Activated CD8-positive, alpha-beta memory T cell treated with anti-CD3 and anti-CD28 coated beads, Interleukin-2, amount 50 U/mL, for 4 hours (primary cell): ENCODE results near the gene CDC42EP1.
"Not testable (repeated sequence)": the region's sequence is repeated elsewhere in the genome, so short reads cannot be mapped to it uniquely, and the experiment has no call there.

ENCODE experiments used
- DNase-seq: peaks from one replicate; pipeline ENCODE4 v3.0.0-alpha.2; 2020

CDC42EP1 gene

DNA sequence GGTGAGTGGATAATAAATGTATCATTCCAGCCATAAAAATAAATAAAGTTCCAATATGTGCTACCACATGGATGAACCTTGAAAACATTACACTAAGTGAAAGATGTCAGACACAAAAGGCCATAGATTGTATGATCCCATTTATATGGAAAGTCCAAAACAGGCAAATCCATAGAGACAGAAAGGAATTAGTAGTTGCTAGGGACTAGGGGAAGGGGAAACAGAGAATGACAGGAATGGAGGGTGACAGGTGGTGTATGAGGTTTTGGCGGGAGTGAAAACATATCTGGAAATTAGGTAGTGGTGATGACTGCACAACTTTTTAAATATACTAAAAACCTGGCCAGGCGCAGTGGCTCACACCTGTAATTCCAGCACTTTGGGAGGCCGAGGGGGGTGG is 25.8 kb upstream of the CDC42EP1 start:
- no peak for DNase-seq

DNA sequence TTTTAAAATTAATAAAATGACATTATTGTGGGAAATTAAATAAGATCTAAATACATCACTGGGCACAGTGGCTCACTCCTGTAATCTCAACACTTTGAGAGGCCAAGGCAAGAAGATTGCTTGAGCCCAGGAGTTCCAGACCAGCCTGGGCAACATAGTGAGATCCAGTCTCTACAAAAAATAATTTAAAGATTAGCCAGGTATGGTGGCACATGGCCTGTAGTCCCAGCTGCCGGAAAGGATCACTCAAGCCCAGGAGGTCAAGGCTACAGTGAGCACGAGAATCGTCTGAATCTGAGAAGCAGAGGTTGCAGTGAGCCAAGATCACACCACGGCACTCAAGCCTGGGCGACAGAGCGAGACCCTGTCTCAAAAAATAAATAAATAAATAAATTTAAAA is 25.1 kb upstream of the CDC42EP1 start:
- DNase-seq: no peak

DNA sequence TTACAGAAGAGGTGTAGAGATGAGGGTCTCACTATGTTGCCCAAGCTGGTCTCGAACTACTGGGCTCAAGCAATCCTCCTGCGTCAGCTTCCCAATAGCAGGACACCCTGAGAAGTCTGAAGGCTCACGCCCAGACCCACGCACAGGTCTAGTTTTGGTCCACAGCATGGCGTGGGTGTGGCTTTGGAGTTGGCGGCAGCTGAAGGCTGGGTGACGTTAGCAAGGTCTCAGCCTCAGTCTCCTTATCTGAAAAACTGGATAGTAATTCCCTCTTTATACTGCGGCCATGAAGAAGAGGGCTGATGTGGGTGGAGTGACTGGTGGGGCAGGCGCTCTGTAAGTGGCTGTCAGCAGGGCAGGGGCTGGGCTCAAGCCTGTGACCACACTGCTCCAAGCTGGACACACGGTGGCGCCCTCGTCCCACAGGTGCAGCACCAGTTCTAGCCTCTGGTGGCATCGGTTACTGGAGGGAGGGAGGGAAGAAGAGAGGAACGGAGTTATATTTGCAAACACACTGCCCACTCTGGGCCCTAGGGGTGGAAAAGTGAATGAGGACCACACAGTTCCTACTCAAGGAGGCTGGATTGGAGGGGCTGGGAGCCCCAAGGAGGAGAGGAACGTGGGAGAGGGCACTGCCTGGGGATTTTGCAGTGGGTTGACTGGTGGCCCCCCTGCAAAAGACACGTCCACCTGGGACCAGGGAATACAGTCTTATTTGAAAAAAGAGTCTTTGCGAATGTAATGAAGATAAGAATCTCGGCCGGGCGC is 21.5 kb upstream of the CDC42EP1 start:
- peak; percentile 89 for DNase-seq

DNA sequence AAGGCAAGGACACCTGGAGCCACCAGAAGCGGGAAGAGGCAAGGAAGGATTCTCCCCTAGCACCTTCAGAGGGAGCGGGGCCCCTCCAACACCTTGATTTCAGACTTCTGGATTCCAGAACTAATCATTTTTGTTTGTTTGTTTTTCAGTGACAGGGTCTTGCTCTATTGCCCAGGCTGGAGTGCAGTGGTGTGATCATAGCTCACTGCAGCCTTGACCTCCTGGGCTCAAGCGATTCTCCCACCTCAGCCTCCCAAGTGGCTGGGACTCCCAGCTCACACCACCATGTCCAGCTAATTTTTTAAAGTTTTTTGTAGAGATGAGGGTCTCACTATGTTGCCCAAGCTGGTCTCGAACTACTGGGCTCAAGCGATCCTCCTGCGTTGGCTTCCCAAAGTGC is 20.5 kb upstream of the CDC42EP1 start:
- not testable (repeated sequence) for DNase-seq

DNA sequence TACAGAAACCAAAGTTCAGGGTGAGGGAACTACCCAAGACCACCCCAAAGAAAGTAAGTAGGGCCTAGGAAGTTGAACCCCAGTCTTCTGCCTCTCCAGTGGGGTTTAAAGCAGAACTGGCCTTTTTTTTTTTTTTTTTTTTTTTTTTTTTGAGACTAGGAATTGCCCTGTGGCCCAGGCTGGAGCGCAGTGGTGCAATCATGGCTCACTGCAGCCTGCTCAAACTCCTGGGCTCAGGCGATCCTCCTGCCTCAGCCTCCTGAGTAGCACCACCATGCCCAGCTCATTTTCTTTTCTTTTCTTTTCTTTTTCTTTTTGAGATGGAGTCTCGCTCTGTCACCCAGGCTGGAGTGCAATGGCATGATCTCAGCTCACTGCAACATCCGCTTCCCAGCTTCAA is 17.9 kb upstream of the CDC42EP1 start:
- DNase-seq: not testable (repeated sequence)

GRCh38 chr22:37542959-37543358 is 17.3 kb upstream of the CDC42EP1 start:
- no peak for DNase-seq

GRCh38 chr22:37544955-37545702 is 15.2 kb upstream of the CDC42EP1 start:
- DNase-seq: peak; percentile 50

DNA sequence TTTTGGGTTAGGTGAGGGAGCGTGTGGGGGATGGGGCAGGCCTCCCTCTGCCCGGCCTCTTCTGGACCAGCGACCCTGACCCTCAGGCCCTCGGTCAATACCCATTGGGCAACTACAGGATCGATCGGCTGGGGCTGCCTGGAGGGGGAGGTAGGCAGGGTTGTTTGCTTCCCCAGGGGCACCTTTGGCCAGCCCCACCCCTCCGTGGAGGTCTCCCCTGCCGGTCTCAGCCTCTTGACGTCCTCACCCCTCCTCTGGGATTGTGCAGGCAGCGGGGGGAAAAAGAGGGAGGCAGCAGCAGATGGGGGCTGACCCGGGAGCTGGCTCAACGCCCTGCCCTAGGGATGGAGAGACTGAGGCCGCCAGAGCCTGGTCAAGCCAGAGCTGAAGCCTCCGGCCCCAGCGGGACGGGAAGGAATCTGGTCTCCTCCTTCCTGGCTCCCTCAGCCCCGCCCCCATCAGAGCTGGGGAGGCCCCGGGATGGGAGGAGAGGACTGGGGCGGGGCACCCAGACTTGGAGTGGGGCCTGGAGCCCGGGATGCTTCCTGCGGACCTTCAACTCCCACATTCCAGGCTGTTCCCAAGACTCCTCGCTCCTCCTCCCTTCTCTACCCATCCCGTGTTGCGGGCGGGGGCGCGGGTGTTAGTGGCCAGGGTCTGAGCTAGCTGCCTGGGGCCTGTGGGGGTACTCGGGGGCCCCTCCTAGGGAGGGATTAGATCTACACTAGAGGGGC is 14.4 kb upstream of the CDC42EP1 start:
- no peak for DNase-seq

DNA sequence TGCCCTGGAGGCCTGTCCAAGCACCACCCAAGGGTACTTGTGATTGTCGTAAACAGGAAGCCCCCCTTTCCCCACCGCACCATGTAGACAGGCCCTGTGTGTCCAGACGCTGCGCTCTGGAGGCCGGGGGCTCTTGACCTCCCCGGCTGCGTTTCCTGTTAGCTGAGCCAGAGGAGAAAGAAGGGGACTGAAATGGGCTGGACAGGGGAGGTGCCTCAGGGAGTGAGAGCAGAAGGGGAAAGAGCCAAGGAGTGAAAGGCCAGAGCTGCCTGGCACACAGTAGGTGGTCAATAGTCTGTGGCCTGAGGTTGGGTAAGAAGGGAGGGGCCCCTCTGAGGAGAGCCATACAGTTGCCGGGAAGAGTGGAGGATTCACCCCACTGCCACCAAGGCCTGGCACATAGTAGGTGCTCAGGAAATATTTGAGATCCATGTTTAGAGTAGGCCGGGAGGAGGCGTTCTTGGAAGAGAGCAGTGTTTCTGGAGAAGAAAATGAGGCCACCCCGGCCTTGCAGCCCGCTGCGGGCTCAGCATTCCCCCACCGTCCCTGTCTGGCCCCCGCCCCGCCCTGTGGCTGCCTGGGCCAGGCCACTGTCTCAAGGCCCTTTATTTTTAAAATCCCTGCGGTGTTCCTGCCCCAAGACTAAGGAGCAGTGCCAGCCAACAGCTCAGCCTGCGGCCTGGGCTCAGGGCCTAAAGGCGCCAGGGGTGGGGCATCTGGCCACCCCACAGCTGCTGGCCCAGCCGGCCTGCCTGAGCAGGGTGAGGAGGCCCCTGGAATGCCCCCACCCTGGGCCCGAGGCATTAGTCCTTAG is 13.6 kb upstream of the CDC42EP1 start:
- DNase-seq: no peak

GRCh38 chr22:37547251-37547741 is 13.0 kb upstream of the CDC42EP1 start:
- DNase-seq: no peak

DNA sequence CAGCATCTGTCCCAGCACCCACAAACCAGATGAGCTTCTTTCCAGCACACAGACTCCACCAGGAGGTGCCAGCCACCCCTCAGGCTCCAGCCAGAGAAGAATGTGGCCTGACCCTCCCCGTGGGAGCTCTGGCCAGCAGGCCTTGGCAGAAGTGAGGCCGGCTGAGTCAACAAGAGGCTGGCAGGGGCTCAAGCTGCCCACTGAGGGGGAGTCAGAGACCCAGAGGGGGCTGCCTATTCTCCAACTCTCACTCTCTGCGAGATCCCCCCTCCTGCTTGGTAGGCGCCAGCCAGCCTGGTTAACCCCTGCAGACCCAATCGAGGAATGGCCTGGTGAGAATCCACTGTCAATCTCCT is 10.6 kb upstream of the CDC42EP1 start:
- DNase-seq: no peak

DNA sequence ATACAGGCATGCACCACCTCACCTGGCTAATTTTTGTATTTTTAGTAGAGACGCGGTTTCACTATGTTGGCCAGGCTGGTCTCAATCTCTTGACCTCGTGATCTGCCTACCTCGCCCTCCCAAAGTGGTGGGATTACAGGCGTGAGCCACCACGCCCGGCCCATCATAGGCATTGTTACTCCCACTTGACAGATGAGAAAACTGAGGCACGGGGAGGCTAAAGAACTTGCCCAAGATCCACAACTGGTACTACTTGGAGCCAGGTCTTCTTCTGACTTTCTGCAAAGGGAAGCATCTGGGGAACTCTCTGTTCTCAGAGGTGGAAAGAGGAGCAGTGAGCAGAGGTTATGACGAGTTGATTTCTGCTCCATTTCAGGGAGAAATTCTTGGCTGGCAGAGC is 9.4 kb upstream of the CDC42EP1 start:
- DNase-seq: not testable (repeated sequence)

- no peak for DNase-seq
These were observed 8.3 kb upstream of the CDC42EP1 start for GRCh38 chr22:37551981-37552380.

- no peak for DNase-seq
These were observed 7.6 kb upstream of the CDC42EP1 start for GRCh38 chr22:37552524-37553163.

- no peak for DNase-seq
These were observed 6.6 kb upstream of the CDC42EP1 start for GRCh38 chr22:37553725-37554124.

DNA sequence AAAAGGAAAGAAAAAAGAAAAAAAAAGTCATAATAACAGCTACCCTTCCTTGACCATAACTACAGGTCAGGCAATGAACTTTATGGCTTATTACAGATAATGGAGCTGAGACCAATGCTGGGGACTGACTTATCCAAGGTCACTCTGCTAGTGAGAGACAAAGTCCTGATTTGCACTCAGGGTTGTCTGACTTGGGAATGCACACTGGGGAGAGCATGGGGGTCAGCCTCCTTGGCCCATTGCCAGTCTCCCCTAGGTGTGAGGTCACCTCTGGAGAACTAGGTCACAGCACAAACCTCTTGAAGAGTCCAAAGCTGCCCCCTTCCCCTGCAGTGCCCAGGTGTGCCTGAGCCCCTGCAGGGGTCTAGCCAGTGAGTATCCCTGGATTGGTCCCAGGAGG is 5.3 kb upstream of the CDC42EP1 start:
- no peak for DNase-seq

DNA sequence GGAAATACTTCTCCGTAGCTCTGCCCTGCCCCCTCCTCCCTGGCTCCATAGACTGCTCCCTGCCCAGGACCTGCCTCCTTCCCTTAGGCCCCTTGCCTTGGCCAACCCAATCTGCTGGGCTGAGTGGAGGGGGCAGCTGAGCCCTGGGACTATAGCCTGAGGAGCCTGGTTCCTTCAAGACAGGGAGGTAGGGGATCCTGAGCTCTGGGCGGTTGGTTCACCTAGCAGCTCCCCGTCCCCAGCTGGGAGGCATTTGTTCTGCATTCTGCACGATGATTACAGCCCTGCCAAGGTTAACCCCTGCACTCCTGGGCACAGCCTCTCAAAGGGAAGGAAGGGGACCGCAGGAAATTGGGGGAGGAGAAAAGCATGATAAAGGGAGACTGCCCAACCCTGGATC is 3.6 kb upstream of the CDC42EP1 start:
- no peak for DNase-seq

DNA sequence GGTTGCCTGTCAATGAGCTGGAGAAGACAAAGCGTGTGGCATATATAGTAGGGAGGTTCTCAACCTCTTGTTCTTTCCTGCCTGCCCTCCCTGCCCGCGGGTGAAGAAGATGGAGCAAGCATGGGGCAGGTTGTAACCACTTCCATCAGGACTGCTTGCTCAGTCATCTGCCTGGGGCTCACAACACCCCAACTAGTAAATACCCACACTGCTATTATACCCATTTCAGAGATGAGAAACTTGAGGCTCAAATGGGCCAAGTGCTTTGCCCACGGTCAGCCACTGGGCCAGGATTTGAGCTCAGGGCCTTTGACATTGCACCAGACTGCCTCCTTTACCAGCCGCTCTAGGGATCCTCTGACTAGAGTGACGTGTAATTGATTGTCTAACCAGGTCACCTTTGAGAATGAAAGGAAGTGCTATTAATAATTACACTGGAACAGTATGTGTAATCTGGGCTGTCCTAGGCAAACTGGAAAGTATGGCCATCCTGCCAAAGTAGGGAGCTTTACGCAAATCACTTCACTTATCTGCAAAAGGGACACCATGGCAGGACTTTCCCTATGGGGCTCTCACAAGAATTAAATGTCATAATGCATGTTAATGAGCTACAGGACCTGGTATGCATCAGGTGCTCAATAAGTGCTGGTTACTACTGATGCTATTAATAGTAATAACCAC is 2.8 kb upstream of the CDC42EP1 start:
- DNase-seq: no peak

GRCh38 chr22:37558815-37559214 is 1.5 kb upstream of the CDC42EP1 start:
- DNase-seq: no peak

DNA sequence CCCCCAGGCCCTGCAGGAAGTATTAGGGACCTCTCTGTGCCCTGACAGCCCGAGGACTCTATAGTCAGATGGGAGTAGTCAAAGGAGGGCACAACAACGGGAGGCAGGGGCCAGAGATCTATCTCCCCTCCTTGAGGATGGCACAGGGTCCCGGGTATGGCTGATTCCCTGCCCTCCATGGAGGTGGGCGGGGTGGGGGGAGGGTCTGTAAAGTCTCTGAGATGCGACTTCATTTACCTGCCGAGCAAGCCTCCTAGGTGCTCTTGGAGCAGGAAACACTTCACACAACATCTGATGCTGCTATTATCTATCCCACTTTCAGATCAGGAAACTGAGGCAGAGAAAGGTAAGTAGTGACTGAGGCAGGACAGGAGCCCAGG is 769 bp upstream of the CDC42EP1 start:
- no peak for DNase-seq

DNA sequence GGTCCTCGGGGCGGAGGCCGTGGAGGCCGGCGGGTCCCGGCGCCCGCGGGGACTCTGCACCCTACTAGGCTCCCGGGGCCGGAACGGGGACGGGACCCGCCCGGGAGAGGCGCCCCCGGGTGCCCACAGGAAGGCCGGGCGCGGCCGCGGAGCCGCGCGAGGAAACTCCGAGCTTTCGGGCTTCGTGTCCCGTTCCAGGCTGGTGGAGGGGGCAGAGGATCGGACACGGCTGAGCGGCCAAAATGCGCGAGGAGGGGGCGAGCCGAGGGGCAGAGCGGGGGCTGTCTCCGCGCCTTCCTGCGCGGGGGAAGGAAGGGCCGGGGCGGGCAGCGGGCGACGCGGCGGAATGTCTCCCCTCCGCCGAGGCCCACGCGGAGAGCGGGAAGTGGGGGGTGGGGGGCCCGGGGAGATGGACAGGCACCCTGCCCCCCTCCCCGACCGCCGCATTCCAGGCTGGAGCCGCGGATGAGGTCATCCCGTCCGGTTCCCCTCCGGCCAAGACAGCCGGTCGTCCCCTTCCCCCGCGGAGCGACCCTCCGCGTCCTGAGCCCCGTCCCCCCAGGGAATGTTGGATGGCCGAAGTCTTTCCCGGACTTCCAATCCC is 430 bp downstream of the CDC42EP1 start:
- no peak for DNase-seq
